Mesendoderm (in vitro differentiated cells): ENCODE results near the gene GAB2.

ENCODE experiments used
- DNase-seq: peaks from one replicate; pipeline ENCODE4 v3.0.0; 2013
- H2AK5ac ChIP-seq: 2 replicates; pipeline ENCODE4 v1.6.1; 2013; ENCODE audit warnings: low read length, inconsistent platforms
- H2BK120ac ChIP-seq: 2 replicates; pipeline ENCODE4 v1.6.1; 2013; ENCODE audit warnings: low read depth, mild to moderate bottlenecking, low read length, moderate library complexity, mixed read lengths
- H2BK15ac ChIP-seq: replicated peaks from 2 replicates; pipeline ENCODE4 v1.6.1; 2013; ENCODE audit warnings: low read depth, mild to moderate bottlenecking, moderate library complexity
- H2BK5ac ChIP-seq: 2 replicates; pipeline ENCODE4 v1.6.1; 2013; ENCODE audit warnings: low read length, inconsistent platforms
- H3K18ac ChIP-seq: 2 replicates; pipeline ENCODE4 v1.6.1; 2013; ENCODE audit warnings: mild to moderate bottlenecking, low read length, mixed read lengths
- H3K23ac ChIP-seq: one replicate; pipeline ENCODE4 v1.6.1; 2013; ENCODE audit warnings: low read length
- H3K27ac ChIP-seq: 2 replicates; pipeline ENCODE4 v1.5.1; 2013; ENCODE audit warnings: low read depth, mild to moderate bottlenecking, inconsistent platforms, low read length, moderate library complexity
- H3K27me3 ChIP-seq: 2 replicates; pipeline ENCODE4 v1.6.1; 2013; ENCODE audit warnings: low read length, control low read depth, mild to moderate bottlenecking, inconsistent platforms; ENCODE audit not compliant: insufficient read depth, poor library complexity
- H3K36me3 ChIP-seq: 2 replicates; pipeline ENCODE4 v1.6.1; 2013; ENCODE audit warnings: low read length, inconsistent platforms; ENCODE audit not compliant: control insufficient read depth, insufficient read depth
- H3K4ac ChIP-seq: one replicate; pipeline ENCODE4 v1.6.1; 2013; ENCODE audit warnings: low read depth, mild to moderate bottlenecking, low read length, moderate library complexity
- H3K4me1 ChIP-seq: 2 replicates; pipeline ENCODE4 v1.6.1; 2013; ENCODE audit warnings: low read depth, low read length, inconsistent platforms; ENCODE audit not compliant: control insufficient read depth
- H3K4me2 ChIP-seq: 2 replicates; pipeline ENCODE4 v1.6.1; 2013; ENCODE audit warnings: low read length
- H3K4me3 ChIP-seq: 2 replicates; pipeline ENCODE4 v1.5.1; 2013; ENCODE audit warnings: mild to moderate bottlenecking, low read length
- H3K56ac ChIP-seq: one replicate; pipeline ENCODE4 v1.6.1; 2013; ENCODE audit warnings: low read length
- H3K79me1 ChIP-seq: 2 replicates; pipeline ENCODE4 v1.6.1; 2013; ENCODE audit warnings: low read length, inconsistent platforms
- H3K79me2 ChIP-seq: 2 replicates; pipeline ENCODE4 v1.6.1; 2013; ENCODE audit warnings: mild to moderate bottlenecking, low read length; ENCODE audit not compliant: control insufficient read depth, insufficient read depth
- H3K9ac ChIP-seq: 2 replicates; pipeline ENCODE4 v1.6.1; 2013; ENCODE audit warnings: low read length, inconsistent platforms
- H4K5ac ChIP-seq: one replicate; pipeline ENCODE4 v1.6.1; 2013; ENCODE audit warnings: low read length
- H4K8ac ChIP-seq: one replicate; pipeline ENCODE4 v1.6.1; 2013; ENCODE audit warnings: low read depth, mild to moderate bottlenecking, control low read depth, low read length, moderate library complexity
- WGBS: extraction: QIAGEN DNeasy Blood & Tissue Kit; methylation state at CpG from one replicate; pipeline ENCODE4 v1.1.7; 2013; ENCODE audit warnings: low lambda C conversion rate, missing lambda C conversion rate; ENCODE audit not compliant: insufficient coverage; ENCODE audit errors: extremely low coverage; 5-methylcytosine and 5-hydroxymethylcytosine counted together

Gene GAB2

DNA sequence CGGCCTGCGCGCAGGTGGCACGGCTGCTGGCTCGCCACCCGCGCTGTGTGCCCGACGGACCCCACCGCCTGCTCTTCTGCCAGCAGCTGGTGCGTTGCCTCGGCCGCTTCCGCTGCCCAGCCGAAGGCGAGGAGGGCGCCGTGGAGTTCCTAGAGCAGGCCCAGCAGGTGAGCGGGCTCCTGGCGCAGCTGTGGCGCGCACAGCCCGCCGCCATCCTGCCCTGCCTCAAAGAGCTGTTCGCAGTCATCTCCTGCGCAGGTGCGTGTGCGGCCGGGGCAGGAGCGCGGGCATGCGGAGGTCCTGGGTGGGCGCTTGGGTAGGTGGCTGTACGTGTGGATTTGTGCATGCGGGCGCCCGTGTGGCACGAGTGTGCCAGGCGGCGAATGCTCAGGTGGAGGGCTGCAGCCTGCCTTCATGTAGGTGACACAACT is 220.9 kb downstream of the GAB2 start:
- no CpG with 5 or more reads among the region's 40 CpGs for WGBS
- no peak overlapping the region for H3K56ac ChIP-seq
- no peaks in the 10 kb centered on the region for H3K79me1 ChIP-seq
- H3K9ac ChIP-seq, result no peak overlapping the region
- no peak overlapping the region for H3K4me3 ChIP-seq
- H4K8ac ChIP-seq, result no peak overlapping the region
- H3K36me3 ChIP-seq, result no peaks in the 10 kb centered on the region
- H3K27ac ChIP-seq, result no peak overlapping the region
- H3K4me2 ChIP-seq, result no peak overlapping the region
- no peaks in the 10 kb centered on the region for H3K4me1 ChIP-seq
- H2AK5ac ChIP-seq, result no peak overlapping the region
- no peak for DNase-seq
- no peak overlapping the region for H3K23ac ChIP-seq
- no peak overlapping the region for H3K18ac ChIP-seq
- H3K4ac ChIP-seq, result no peak overlapping the region
- no peak overlapping the region for H4K5ac ChIP-seq
- no peak overlapping the region for H2BK15ac ChIP-seq
- no peaks in the 10 kb centered on the region for H3K79me2 ChIP-seq
- no peak overlapping the region for H2BK120ac ChIP-seq
- H3K27me3 ChIP-seq, result no peaks in the 10 kb centered on the region
- no peak overlapping the region for H2BK5ac ChIP-seq

DNA sequence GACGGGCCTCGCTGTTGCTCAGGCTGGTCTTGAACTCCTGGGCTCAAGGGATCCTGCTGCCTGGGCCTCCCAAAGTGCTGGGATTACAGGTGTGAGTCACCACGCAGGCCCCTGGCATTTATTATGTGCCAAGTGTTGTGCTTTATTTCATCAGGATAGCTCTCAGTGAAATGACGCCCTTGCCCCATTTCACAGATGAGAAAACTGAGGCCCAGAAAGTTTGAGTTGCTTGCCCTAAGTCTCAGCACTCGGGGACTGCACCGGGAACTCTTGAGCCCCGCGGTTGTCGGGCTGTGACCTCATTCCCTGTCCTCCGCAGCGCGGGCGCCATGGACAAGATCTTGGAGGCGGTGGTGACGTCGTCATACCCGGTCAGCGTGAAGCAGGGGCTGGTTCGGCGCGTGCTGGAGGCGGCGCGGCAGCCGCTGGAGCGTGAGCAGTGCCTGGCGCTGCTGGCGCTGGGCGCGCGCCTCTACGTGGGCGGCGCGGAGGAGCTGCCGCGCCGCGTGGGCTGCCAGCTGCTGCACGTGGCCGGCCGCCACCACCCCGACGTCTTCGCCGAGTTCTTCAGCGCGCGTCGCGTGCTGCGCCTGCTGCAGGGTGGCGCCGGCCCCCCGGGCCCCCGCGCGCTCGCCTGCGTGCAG is 221.6 kb downstream of the GAB2 start:
- Histone ChIP-seq H3K36me3 (no peaks in the 10 kb centered on the region), H4K8ac (no peak overlapping the region), H3K9ac (no peak overlapping the region), H3K27me3 (no peaks in the 10 kb centered on the region), H2BK15ac (no peak overlapping the region), H3K4me1 (no peaks in the 10 kb centered on the region), H3K4me2 (no peak overlapping the region), H2BK5ac (no peak overlapping the region), H3K23ac (no peak overlapping the region), H4K5ac (no peak overlapping the region), H3K4ac (no peak overlapping the region), H3K79me2 (no peaks in the 10 kb centered on the region), H3K4me3 (no peak overlapping the region), H2BK120ac (no peak overlapping the region), H3K18ac (no peak overlapping the region), H2AK5ac (no peak overlapping the region), H3K56ac (no peak overlapping the region), H3K27ac (no peak overlapping the region), H3K79me1 (no peaks in the 10 kb centered on the region)
- no peak for DNase-seq
- no CpG with 5 or more reads among the region's 60 CpGs for WGBS

DNA sequence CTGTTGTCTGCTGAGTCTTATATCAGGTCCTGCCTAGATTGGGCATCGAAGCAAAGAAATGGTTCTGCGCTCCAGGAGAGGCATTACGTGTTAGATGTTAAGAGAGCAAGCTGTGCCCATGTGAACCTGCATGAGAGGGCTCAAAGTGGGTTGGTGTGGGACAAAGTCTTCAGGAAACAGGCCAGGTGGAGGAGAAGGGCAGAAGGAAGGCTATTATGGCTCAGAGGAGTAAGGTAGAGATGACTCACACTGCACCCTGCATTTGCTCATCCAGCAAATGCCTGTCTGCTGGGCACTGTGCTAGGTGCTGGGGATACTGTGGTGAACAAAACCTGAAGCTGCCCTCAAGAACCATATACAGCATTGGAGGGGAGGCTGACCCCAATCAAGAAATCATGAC is 223.1 kb downstream of the GAB2 start:
- no peak overlapping the region for H3K4me3 ChIP-seq
- no peak for DNase-seq
- no peak overlapping the region for H3K56ac ChIP-seq
- H4K5ac ChIP-seq, result no peak overlapping the region
- no peak overlapping the region for H3K18ac ChIP-seq
- no peak overlapping the region for H2BK15ac ChIP-seq
- H3K9ac ChIP-seq, result no peak overlapping the region
- H2BK5ac ChIP-seq, result no peak overlapping the region
- H3K79me1 ChIP-seq, result no peaks in the 10 kb centered on the region
- no peak overlapping the region for H3K4ac ChIP-seq
- no CpG with 5 or more reads among the region's 3 CpGs for WGBS
- H3K27me3 ChIP-seq, result no peaks in the 10 kb centered on the region
- H2AK5ac ChIP-seq, result no peak overlapping the region
- no peak overlapping the region for H3K4me2 ChIP-seq
- H3K4me1 ChIP-seq, result no peaks in the 10 kb centered on the region
- H3K36me3 ChIP-seq, result no peaks in the 10 kb centered on the region
- no peak overlapping the region for H3K27ac ChIP-seq
- no peaks in the 10 kb centered on the region for H3K79me2 ChIP-seq
- H4K8ac ChIP-seq, result no peak overlapping the region
- no peak overlapping the region for H2BK120ac ChIP-seq
- H3K23ac ChIP-seq, result no peak overlapping the region

DNA sequence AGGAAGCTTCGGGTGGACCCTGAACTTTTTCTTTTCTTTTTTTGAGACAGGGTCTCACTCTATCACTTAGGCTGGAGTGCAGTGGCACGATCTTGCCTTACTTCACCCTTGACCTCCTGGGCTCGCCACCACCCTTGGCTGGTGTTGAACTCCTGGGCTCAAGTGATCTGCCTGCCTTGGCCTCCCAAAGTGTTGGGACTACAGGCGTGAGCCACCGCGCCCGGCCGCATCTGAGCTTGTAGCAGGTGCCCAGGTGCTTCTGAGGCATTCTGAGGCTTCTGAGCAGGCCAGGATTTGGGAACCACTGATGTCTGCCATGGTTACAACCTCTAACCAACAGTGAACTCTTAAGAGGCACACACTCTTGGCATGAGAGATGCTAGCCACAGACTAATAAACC is 223.8 kb downstream of the GAB2 start:
- Histone ChIP-seq H2AK5ac (no peak overlapping the region), H3K36me3 (no peaks in the 10 kb centered on the region), H3K18ac (no peak overlapping the region), H3K4me1 (no peaks in the 10 kb centered on the region), H3K4me3 (no peak overlapping the region), H3K4ac (no peak overlapping the region), H2BK120ac (no peak overlapping the region), H3K4me2 (no peak overlapping the region), H4K8ac (no peak overlapping the region), H3K23ac (no peak overlapping the region), H3K9ac (no peak overlapping the region), H4K5ac (no peak overlapping the region), H3K79me2 (no peaks in the 10 kb centered on the region), H3K27ac (no peak overlapping the region), H3K27me3 (no peaks in the 10 kb centered on the region), H2BK5ac (no peak overlapping the region), H2BK15ac (no peak overlapping the region), H3K56ac (no peak overlapping the region), H3K79me1 (no peaks in the 10 kb centered on the region)
- no peak for DNase-seq
- no CpG with 5 or more reads among the region's 8 CpGs for WGBS

DNA sequence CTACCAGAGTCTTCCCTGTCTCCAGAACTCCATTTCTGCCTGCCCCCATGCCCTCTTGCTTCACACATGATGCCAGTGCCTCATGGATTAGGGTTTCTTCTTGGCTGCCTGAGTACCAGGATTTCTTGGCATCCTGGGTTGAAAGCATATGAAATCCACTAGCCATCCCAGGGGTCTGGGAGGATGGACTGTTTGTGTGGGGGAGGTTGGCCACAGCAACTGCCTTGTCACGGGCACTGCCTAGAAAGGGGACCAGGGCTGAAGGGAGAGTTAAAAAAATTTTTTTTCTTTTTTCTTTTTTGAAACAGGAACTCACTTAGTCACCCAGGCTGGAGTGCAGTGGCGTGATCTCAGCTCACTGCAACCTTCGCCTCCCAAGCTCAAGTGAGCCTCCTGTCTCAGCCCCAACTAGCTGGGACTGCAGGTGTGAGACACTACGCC is 224.7 kb downstream of the GAB2 start:
- H4K5ac ChIP-seq, result no peak overlapping the region
- no peaks in the 10 kb centered on the region for H3K4me1 ChIP-seq
- H2BK5ac ChIP-seq, result no peak overlapping the region
- H3K4me2 ChIP-seq, result no peak overlapping the region
- no peaks in the 10 kb centered on the region for H3K79me1 ChIP-seq
- no peak overlapping the region for H3K4me3 ChIP-seq
- H2BK15ac ChIP-seq, result no peak overlapping the region
- H2AK5ac ChIP-seq, result no peak overlapping the region
- no peak overlapping the region for H3K4ac ChIP-seq
- no peak overlapping the region for H4K8ac ChIP-seq
- DNase-seq, result no peak
- H3K23ac ChIP-seq, result no peak overlapping the region
- no peak overlapping the region for H3K56ac ChIP-seq
- no peak overlapping the region for H3K9ac ChIP-seq
- no CpG with 5 or more reads among the region's 4 CpGs for WGBS
- H3K79me2 ChIP-seq, result no peaks in the 10 kb centered on the region
- no peaks in the 10 kb centered on the region for H3K36me3 ChIP-seq
- no peak overlapping the region for H3K27ac ChIP-seq
- H2BK120ac ChIP-seq, result no peak overlapping the region
- H3K27me3 ChIP-seq, result no peaks in the 10 kb centered on the region
- no peak overlapping the region for H3K18ac ChIP-seq

DNA sequence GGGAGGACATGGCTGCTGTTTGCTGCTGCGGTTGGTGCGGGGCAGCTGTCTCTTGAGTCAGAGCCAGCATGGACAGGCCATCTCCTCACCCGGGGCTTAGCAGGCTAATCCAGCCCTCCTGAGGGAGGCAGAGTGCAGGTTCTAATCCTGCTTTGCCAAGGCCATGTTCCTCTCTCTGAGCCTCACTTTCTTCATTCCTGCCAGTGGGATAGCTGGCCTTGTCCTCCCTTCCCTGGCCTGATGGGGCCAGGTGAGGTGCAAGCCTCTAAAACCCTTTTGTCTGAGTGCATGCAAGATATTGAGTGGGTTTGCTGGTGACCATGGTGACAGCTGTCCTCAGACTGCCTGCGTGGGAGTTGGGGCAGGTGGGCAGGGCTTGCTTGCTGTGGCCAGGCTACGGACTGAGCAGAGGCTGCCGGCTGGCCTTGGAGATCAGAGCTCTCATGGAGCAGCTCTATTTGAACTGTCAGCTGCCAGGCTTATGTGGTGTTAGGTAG is 225.3 kb downstream of the GAB2 start:
- WGBS, result no CpG with 5 or more reads among the region's 6 CpGs

More for the DNA sequence above, 225.3 kb downstream of the GAB2 start:
- no peak overlapping the region for H3K4me3 ChIP-seq
- no peak overlapping the region for H2AK5ac ChIP-seq
- H3K36me3 ChIP-seq, result no peaks in the 10 kb centered on the region
- H3K23ac ChIP-seq, result no peak overlapping the region
- H2BK5ac ChIP-seq, result no peak overlapping the region
- H3K79me1 ChIP-seq, result no peaks in the 10 kb centered on the region
- no peak overlapping the region for H3K27ac ChIP-seq
- no peak overlapping the region for H3K9ac ChIP-seq
- H3K4ac ChIP-seq, result no peak overlapping the region
- H3K4me2 ChIP-seq, result no peak overlapping the region
- no peak overlapping the region for H4K8ac ChIP-seq
- H3K27me3 ChIP-seq, result no peaks in the 10 kb centered on the region
- DNase-seq, result no peak
- H3K56ac ChIP-seq, result no peak overlapping the region
- no peak overlapping the region for H2BK15ac ChIP-seq
- peaks cover 4% of the 10 kb centered on the region for H3K4me1 ChIP-seq
- no peak overlapping the region for H2BK120ac ChIP-seq
- no peak overlapping the region for H3K18ac ChIP-seq
- no peak overlapping the region for H4K5ac ChIP-seq
- no peaks in the 10 kb centered on the region for H3K79me2 ChIP-seq
